SW 1271 (cell line): ENCODE data around the gene EIF4A3.
"Not testable (repeated sequence)": the region's sequence is repeated elsewhere in the genome, so short reads cannot be mapped to it uniquely, and the experiment has no call there.

Source experiments
- DNase-seq, 2 experiments: peaks; one replicate each; lab custom pipeline; 2025; lab: John Stamatoyannopoulos, UW

EIF4A3 gene

GRCh38 chr17:80173126-80173525 is 26.2 kb upstream of the EIF4A3 start:
- DNase-seq, result no peak

- DNase-seq, result no peak
These were observed 24.8 kb upstream of the EIF4A3 start for GRCh38 chr17:80171681-80172080.

- no peak for DNase-seq
These were observed 23.0 kb upstream of the EIF4A3 start, which contains the start of gene CARD14 for GRCh38 chr17:80169784-80170500. Gene CARD14, plus strand, starts transcription at chr17:80170030. Its CDS starts 11,409 bp downstream, at chr17:80181439.

- no peak for DNase-seq
These were observed 22.2 kb upstream of the EIF4A3 start for GRCh38 chr17:80169107-80169506.

GRCh38 chr17:80168371-80168770 is 21.4 kb upstream of the EIF4A3 start:
- no peak for DNase-seq

- no peak for DNase-seq
These were observed 19.5 kb upstream of the EIF4A3 start for GRCh38 chr17:80166446-80166845.

- no peak for DNase-seq
These were observed 17.3 kb upstream of the EIF4A3 start for GRCh38 chr17:80164185-80164584.

- no peak for DNase-seq
These were observed 16.4 kb upstream of the EIF4A3 start for GRCh38 chr17:80163336-80163735.

GRCh38 chr17:80160536-80160935 is 13.6 kb upstream of the EIF4A3 start:
- no peak for DNase-seq

- DNase-seq, result no peak
These were observed 11.9 kb upstream of the EIF4A3 start for GRCh38 chr17:80158846-80159245.

GRCh38 chr17:80155600-80155999 is 8.7 kb upstream of the EIF4A3 start:
- DNase-seq, result not testable (repeated sequence)

GRCh38 chr17:80154166-80154565 is 7.2 kb upstream of the EIF4A3 start:
- no peak for DNase-seq

- no peak for DNase-seq
These were observed 6.1 kb upstream of the EIF4A3 start for GRCh38 chr17:80153004-80153403.

- no peak for DNase-seq
These were observed 5.3 kb upstream of the EIF4A3 start for GRCh38 chr17:80152081-80152702.

- no peak for DNase-seq
These were observed 4.4 kb upstream of the EIF4A3 start for GRCh38 chr17:80151333-80151732.

GRCh38 chr17:80146121-80147034 is 550 bp downstream of the EIF4A3 start:
- DNase-seq, result peak in 1 of 2 experiments; percentile 16

GRCh38 chr17:80145076-80146075 is 1.6 kb downstream of the EIF4A3 start:
- no peak for DNase-seq

GRCh38 chr17:80142929-80143328 is 4.0 kb downstream of the EIF4A3 start:
- DNase-seq, result no peak

- DNase-seq, result no peak
These were observed 5.3 kb downstream of the EIF4A3 start for GRCh38 chr17:80141463-80142165.

GRCh38 chr17:80138856-80139426 is 8.0 kb downstream of the EIF4A3 start:
- DNase-seq, result no peak
